CD4-positive, alpha-beta T cell treated with Interleukin-12 subunit alpha and Interleukin-12 subunit beta, for 1 hour (primary cell): ENCODE measurements around the gene GGN.
"Not testable (repeated sequence)": the region's sequence is repeated elsewhere in the genome, so short reads cannot be mapped to it uniquely, and the experiment has no call there.

Experiments
- DNase-seq: peaks from one replicate; pipeline ENCODE4 v3.0.0-alpha.2; 2020

GGN gene

DNA sequence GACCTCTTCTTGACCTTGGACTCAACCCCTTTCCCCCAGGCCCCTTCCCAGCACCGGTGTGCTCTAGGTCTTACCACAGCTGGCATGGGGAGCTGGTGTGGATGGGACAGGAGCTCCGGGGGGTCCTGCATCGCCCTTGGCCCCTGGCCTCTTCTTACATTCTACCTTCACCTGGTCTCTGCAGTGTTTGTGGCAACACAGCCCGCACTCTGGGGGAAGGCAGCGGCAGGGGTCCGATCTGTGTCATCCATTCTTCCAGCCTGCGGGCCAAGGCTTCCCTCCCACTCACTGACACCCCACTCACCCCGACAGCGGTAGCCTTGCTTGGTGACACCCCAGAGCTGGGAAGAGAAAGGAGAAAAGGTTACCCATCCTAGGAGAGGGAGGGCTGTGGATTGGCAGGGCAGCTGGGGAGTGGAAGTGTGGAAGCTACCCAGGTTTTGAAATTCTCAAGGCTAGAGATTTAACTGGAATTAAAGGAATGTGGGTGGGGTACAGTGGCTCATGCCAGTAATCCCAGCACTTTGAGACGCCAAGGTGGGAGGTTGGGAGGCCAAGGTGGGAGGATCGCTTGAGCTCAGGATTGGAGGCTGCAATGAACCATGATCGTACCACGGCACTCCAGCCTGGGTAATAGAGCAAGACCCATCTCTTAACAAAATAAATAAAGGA is 23.3 kb upstream of the GGN start:
- DNase-seq: no peak

DNA sequence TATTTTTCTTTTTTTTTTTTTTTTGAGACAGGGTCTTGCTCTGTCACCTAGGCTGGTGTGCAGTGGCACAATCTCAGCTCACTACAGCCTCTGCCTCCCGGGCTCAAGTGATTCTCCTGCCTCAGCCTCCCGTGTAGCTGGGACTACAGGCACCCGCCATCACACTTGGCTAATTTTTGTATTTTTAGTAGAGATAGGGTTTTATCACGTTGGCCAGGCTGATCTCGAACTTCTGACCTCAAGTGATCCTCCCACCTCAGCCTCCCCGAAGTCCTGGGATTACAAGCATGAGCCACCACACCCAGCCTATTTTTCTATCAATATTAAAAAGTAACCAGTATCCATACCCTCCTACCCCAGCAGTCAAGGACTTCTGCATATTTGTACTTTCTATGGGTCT is 22.6 kb upstream of the GGN start:
- not testable (repeated sequence) for DNase-seq

DNA sequence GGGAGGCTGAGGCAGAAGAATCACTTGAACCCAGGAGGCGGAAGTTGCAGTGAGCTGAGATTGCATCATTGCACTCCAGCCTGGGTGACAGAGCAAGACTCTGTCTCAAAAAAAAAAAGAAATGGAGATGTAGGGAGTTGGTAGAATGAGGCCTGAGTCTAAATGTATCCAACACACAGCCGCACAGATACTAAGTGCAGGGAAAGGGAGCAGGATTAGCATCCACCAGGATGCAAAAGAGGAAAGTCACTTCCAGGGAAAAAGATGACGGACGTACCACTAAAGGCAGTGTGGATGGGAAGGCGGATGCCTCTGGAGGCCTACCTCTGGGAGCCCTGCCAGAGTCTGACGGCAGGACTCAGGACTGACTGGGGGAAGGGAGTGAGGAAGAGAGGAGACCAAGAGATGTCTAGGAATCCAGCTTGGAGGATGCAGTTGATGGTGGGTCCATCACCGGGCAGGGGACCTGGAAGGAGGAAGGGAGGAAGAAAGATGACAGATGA is 21.8 kb upstream of the GGN start:
- no peak for DNase-seq

DNA sequence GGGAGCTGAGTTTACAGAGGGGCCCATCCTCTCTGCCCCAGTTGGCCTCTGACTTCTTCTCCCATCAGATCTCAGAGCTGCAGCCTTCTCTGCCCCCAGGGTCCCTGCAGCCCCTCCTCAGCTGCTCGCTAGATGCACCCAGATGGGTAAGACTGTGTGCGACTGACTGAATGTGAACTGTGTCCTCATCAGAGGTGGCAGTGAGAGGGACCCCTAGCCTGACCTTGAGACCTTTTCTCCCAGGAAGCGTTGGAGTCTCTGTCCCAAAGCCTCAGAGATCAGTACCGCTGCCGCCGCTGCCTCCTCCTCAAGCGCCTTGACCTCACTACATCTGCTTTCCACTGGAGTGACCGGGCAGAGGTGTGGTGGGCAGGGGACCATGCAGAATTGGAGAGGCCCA is 17.4 kb upstream of the GGN start:
- no peak for DNase-seq

DNA sequence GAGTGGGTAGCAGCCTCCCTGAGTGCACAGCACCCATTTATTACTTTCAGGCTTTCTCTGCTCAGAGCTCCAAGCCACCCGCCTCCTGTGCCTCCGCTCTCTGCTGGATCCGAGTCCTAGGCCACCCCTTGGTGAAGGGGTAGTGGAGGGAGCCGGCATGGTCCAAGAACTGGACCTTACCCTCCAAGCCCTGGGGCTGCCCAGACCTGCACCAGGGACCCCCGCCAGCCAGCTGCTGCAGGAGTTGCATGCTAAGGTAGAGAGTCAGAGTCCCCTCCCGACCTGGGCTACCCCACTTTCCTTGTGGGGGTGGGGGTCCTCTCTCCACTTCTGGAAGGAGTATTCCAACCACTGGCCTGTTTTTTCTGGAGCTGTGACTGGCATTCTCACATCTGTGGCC is 17.0 kb upstream of the GGN start:
- no peak for DNase-seq

DNA sequence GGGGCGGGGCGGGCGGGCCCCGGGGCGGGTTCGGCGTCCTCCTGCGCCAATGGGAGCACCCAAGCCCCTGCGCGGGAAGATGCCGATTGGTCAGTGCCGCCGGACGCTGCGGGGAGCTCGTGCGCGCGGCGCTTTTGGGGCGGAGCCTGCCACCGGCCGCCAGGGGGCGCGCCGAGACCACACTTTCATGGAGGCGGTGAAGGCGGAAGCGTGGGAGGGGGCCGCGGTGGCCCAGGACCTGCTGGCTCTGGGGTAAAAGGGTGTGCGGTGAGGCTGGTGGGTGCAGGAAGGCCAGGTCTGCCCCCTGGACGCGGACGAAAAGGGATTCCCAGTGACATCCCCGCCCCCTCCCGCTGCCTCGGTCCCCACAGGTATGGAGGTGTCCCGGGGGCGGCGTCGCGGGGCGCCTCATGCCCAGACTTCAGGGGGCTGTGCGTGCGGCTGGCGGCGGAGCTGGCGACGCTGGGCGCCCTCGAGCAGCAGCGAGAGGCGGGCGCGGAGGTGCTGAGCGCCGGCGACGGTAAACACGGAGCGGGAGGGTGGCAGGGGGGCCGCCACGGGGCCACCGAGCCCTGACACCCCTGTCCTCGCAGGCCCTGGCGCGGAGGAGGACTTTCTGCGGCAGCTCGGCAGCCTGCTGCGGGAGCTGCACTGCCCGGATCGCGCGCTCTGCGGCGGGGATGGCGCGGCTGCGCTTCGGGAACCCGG is 15.3 kb upstream of the GGN start, which contains the start of gene FAM98C:
TSS of gene FAM98C (plus strand) at position 127 of the 708 bp plus-strand sequence. CDS start at position 188, 61 bp downstream.
- peak; percentile 99 for DNase-seq

DNA sequence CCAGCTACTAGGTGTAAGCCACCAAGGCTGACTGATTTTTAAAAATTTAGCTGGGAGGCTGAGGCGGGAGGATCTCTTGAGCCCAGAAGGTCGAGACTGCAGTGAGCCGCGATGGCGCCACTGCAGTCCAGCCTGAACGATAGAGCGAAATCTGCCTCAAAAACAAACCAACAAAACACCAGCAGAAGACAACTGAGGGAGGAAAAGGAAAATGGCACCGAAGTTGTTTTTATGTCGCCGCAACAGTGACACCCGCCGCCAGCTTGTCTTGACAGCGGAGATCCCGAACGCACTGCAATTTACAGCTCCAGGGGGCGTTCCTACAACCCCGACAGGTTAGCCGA is 14.8 kb upstream of the GGN start:
- DNase-seq: no peak

DNA sequence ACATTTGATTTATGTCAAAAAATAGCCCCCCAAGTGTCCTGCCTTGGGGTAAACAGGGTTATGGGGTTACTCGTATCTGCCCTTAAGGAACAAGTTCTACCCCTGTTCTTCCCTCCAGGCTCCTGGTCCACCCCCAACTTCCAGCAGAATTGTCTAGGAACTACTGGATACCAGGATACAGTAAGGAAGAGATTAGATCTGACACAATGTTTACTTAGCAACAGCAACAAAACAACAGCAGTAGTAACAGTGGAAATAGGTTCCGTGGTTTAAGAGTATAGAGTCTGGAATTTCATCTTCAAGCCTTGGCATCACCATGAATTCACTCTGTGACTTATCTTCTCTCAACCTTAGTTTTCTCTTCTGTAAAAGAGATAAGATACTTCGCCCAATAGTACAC is 13.3 kb upstream of the GGN start:
- DNase-seq: no peak

DNA sequence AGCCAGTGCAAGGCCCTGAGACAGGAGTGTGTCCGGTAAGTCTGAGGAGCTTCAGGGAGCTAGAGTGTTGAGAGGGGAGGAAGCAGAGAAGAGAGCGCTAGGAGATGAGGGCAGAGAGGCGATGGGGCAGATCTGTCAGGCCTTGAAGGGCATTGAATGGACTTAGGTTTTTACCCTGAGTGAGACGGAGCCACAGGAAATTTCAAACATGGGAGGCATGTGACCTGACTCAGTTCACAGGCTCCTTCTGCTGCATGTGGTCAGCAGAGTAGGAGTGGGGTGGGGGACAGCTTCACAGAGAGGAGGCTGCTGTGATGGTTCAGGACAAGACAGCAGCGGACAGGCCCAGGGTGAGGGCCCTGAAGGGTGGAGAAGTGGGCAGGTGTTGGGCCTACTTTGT is 12.5 kb upstream of the GGN start:
- no peak for DNase-seq

DNA sequence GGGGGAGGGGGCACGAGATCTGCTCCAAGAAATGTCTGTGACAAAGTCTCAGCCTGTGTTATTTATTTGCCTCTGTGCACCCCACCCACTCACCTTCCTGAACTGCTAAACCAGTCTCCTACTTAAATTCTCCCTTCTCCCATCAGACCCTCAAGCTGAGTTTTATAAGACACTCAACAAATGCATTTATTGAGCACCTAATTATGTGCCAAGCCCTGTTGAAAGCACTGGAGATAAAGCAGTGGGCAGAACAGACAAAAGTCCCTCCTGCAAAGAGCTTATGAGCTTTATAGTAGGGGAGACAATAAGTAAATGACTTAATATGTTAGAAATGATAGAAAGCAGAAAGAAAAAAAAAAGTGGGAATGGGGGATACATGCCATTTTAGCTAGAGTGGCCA is 11.7 kb upstream of the GGN start:
- DNase-seq: no peak

DNA sequence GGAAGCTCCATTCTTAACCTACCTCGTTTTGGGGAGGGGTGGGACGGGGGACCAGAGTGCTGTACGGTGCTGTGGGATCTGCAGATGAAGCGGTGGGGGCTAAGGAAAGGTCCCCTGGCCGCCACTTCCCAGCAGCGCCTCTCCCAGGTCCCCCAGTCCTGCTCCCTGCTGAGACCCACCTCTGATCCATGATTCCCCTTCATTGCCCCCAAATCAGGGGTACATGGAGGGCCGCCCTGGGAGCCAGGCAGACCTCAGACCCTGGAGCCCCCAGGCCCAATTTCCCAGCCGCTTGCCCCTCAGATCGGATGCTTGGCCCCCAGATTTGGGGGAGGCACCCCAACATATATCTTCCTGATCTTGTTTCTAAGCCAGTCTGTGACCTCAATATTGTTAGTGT is 11.2 kb upstream of the GGN start:
- DNase-seq: no peak

DNA sequence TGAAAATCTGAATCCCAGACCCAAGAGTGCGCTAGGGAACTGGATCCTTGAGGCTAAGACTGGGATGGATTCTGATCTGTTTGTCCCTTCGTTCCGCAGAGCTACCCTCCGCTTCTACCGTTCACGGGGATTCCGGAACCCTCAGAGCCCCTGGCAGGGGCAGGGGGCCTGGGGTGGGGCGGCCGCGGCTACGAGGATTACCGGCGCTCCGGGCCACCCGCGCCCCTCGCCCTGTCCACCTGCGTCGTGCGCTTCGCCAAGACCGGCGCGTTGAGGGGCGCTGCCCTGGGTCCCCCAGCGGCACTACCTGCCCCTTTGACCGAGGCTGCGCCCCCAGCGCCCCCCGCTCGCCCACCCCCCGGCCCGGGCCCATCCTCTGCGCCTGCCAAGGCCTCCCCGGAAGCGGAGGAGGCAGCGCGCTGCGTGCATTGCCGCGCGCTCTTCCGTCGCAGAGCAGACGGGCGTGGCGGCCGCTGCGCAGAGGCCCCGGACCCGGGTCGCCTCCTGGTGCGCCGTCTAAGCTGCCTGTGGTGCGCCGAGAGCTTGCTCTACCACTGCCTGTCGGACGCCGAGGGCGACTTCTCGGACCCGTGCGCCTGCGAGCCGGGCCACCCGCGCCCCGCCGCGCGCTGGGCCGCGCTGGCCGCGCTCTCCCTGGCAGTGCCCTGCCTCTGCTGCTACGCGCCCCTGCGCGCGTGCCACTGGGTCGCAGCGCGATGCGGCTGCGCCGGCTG is 7.7 kb upstream of the GGN start:
- peak; percentile 45 for DNase-seq

DNA sequence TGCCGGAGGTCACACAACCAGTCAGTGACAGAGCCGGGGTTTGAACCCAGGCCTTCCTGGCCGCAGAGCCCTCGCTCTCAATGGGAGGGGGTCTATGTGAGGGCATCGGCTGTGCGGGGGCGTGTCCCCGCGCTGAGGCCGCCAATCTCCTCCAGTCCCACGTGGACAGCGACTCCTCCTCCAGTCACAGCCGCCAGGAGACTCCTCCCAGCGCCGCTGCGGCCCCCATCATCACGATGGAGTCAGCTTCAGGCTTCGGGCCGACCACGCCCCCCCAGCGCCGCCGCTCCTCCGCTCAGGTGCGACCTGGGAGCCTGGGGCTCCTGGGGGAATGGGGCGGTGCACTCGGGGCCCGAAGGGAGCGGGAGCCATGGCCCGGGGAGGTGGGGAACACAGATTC is 6.7 kb upstream of the GGN start:
- peak; percentile 78 for DNase-seq

DNA sequence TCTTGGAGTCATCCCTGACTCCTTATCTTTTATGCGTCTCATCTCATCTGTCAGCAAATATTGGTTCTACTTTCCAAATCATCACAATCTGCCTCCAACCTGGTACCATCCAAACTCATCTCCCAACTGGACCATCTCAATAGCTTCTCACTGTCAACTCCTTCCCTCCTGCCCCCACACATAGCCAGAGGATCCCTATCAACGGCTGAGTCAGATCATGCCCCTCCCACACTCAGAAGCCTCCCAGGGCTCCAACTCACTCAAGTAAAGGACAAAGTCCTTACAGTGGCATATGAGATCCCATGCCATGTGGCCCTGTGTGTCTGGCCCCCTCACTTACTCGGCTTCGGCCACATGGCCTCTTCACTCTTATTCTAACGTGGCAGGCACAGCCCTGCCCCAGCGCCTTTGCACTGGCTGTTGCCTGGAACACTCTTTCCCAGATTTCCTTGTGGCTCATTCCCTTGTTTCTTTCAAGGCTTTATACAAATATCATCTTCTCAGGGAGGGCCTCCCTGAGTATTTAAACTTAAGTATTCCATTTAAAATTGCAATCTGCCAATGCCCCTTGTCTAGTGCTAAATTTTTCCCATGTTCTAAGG is 5.0 kb upstream of the GGN start:
- no peak for DNase-seq

DNA sequence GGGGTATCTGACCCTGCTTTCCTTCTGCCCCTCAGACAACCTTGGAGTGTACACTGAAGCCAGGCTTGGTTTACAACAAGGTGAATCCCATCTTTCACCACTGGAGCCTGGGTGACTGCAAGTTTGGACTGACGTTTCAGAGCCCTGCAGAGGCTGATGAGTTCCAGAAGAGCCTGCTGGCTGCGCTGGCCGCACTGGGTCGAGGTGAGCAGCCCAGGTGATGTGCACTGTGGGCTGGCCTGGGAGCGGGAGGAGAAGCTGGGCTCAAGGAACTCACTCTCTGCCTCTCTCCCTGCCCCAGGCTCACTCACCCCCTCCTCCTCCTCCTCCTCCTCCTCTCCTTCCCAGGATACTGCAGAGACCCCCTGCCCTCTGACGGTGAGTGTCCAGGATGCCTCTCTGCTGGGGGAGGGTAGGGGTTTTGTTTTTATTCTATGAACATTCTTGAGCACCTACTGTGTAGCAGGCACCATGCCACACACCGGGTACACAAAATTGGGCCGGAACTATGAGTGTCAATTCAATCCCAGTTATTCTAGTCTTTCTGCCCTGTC is 4.2 kb upstream of the GGN start:
- DNase-seq: no peak

DNA sequence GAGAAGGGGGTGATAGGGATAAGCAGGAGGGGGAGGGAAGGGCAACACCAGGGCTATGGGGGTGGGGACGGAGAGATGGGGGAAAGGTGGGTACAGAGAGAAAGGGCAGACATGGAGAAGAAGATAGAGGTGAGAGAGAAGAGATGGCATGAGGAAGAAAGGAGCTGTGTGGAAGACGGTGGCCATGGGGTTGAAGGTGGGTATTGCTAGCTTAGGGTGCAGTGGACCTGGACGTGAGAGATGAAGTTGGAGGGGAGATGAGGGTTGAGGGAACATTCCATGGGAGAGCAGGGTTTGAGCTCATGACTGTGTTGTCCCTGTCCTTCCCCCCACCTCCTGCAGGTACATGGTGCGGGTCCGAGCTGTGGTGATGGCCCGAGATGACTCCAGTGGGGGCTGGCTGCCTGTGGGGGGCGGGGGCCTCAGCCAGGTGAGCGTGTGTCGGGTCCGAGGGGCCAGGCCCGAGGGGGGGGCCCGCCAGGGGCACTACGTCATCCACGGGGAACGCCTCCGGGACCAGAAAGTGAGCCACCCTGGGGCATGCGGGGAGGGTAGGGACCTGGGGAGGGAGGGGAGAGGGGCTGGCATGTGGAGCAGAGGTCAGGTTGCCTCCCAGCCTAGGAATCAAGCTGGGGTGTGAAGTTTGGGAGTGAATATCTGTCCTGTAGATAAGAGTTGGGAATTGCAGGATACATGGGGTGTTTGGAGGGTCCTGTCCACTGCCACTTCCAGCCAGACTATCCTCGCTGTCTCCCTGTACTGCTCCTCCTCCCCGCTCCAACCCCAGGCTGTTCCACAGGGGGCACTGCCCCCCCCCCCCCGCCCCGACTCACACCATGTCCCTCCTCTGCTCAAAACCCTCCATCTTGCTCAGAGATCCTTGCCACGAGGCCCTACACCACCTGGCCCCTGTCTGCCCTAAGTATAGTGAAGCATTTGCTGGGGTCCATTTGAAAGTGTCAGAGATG is 2.4 kb upstream of the GGN start:
- no peak for DNase-seq

DNA sequence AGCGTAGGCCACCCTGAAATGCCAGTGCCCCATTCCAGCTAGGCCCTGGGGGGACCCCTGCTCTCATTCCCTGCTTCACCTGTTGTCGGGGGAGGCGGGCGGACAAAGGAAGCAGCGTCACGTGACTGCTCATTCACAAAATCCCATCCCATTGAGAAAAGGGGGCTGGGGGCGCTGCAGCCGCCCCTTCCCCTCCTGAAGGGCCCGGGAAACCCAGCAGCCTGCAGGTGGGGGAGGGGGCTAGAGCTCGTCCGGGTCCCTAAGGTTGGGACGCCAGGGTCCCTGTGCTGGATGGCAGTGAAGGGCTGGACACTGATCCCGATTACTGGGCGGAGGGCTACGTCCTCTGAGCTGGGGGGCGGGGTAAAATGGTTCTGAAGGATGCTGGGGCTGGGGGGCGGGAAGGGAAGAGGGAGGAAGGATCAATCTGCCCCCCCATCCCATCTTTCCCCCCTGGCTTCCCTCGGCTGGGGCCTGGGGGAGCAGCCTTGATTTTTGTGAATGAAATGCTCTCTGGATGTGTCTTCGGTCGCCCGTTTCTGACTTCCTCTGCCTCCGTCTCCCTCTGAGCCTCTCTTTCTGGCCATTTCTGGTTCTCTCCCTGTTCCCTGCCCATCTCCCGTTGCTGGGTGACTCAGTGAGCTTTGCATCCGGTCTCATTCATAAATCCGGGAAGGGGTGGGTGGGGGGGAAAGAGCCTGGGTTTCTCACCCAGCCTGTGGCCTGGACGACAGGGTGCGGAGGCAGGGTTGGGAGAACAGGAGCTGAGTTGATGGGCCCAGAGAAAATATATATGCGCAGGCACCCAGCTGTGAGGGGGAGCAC is 1.5 kb upstream of the GGN start:
- DNase-seq: no peak

DNA sequence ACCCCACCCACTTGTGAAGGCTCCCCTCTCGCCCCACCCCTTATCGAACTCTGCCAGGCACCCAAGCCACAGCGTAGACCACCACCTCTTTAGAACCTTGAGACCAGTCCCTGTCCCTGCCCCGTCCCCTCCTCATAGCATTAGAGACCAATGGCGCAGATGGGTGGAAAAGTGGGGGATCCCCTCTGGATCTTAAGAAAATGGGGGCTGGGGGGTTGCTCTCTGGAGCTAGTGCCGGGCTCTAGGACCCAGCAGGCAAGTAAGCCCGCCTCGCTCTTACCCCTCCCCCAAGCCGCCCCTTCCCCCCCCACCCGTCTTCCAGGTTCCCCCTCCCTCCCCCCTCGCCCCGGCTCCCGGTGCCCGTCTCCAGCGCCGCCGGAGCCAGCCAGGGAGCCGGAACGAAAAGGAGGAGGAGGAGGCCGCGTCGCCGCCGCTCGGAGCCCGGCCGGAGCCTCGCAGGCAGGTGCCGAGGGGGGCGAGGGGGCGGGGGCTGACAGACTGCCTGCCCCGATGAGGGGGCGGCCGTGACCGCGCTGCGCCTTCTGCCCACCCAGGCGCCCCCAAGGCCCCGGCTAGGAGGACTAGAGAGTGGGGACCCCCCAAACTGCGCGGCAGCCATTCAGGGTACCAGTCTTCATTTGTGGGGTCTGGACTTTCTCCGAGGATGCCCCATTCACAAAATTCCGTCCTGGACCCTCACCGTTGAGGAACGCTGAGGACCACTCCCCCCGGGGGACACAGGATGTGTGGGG is 691 bp upstream of the GGN start, which contains the start of gene SPRED3:
TSS of gene SPRED3 (plus strand) at position 349 of the 752 bp plus-strand sequence. CDS start 1,606 bp downstream, outside the sequence.
- DNase-seq: no peak

DNA sequence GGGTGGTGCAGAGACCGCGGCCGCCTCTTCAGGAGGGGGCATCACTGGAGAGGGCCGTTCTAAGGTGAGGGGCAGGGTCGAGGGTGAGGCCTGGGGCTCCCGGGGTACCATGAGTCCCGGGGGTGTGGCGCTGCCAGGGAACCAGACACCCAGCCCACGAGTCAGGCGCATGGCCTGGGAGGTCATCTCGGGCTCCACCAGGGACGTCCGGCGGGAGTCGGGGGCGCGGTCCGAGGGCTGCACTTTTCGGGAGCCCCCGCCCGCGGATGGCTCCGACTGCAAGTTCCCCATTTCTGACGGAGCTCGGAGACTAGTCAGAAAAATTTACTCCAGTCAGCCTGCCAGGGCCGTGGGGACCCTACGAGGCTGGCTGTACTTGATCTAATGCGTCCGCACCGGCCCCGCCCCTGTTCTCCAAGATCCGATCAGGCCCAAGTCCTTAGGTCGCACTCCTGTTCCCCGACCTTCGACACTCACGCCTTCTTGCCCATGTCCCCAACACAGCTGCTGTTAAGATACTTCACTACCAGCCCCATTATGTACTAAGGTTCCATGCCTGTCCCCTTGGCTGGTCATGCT is 774 bp downstream of the GGN start:
- DNase-seq: no peak
